Ovary (tissue), 3 donors: Measurements from ENCODE around the gene YWHAB.

Experiments
- CTCF ChIP-seq, 3 donors: fragments of 450-650 bp in 2 of 3; fragments of 200-600 bp in 1 of 3; IDR thresholded peaks; one replicate each; pipeline versions ENCODE4 v1.5.1 to v1.8.0; 2016 to 2022; ENCODE audit warnings: antibody characterized with exemption in 3 of 3, mild to moderate bottlenecking in 1 of 3
- POLR2A ChIP-seq: fragments of 450-650 bp; IDR thresholded peaks from one replicate; pipeline ENCODE4 v1.6.1; 2017; ENCODE audit warnings: antibody characterized with exemption, mild to moderate bottlenecking, moderate library complexity
- donor health status: DM: no; HTN: no; CAD: no.

- TF ChIP-seq CTCF (IDR thresholded peaks at IDR 0.05): no peak
- no peak for TF ChIP-seq POLR2A
Measured at GRCh38 chr20:44921447-44921846, 35.9 kb downstream of the YWHAB start.
